Stimulated activated CD8-positive, alpha-beta memory T cell treated with anti-CD3 and anti-CD28 coated beads, Interleukin-12 subunit alpha, Interleukin-12 subunit beta, amount 100 ng/mL, for 24 hours (primary cell): ENCODE measurements around the gene PEPD.
"Not testable (repeated sequence)": the region's sequence is repeated elsewhere in the genome, so short reads cannot be mapped to it uniquely, and the experiment has no call there.

Experiments used
- DNase-seq: peaks from one replicate; pipeline ENCODE4 v3.0.0-alpha.2; 2020; ENCODE audit errors: extremely low read depth

The PEPD gene

GRCh38 chr19:33521480-33522370 is at the start of gene PEPD:
Gene PEPD, minus strand, starts transcription at chr19:33521791. Its CDS starts 31 bp downstream, at chr19:33521760.
- DNase-seq: peak; percentile 73

GRCh38 chr19:33569821-33570220 is 48.2 kb upstream of the PEPD start:
- DNase-seq: no peak

DNA sequence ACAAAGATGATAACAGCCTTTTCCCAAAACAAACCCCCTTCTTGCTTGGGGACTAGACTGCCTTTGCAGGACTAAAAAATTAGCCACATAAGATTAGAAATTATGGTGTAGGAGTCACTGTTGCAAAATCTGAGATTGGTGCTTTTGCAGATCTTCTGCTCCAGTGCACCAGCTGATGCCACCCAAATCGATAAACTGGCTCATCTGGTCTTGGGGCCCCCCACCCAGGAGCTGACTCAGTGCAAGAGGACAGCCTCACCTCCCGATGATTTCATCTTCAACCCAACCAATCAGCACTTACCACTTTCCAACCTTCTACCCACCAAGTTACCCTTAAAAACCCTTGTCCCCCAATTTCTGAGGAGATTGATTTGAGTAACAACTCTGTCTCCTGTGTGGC is 47.1 kb upstream of the PEPD start:
- no peak for DNase-seq

DNA sequence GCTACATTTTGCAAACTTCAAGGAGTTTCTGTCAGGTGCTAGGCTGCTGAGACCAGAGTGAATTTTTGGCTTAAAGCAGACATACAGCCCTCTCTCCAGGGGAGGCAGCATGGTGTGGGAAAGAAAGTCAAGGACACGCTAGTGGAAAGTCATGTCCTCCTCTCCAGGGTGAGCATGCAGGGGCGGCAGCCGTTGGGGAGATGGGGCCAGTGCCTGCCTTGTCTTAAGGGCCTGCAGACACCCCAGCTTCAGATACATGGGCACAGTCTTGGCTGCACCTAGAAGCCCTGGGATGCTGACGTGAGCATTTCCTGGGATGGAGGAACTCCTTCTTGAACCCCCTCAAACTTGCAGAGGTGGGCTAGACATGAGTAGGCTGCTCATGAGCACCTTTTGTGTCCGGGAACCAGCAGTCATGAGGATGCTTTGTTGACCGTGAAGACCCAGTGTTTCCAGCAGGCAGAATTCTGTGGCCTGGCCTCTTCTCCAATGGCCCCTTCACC is 43.3 kb upstream of the PEPD start:
- DNase-seq: no peak

DNA sequence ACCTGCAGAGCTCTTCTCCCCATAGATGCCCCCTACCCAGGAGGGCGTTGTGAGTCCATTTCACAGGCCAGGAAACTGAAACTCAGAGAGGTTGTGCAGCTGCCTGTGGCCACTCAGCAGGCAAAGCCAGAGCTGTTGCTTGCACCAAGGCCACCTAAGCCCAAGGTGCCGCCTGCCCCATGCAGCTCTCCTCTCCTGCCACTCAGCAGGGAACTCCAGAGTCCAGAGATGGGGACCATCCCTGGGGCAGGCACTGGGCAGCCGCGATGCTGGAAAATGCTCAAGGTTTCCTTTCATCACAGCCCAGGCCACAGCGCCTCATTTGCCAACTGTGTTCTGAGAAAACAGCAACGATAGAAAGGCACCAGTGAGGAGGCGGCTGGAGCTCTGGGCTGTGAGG is 41.0 kb upstream of the PEPD start:
- DNase-seq: no peak

- DNase-seq: not testable (repeated sequence)
Observed at GRCh38 chr19:33561666-33562065, 40.1 kb upstream of the PEPD start.

GRCh38 chr19:33561261-33561660 is 39.7 kb upstream of the PEPD start:
- DNase-seq: no peak

DNA sequence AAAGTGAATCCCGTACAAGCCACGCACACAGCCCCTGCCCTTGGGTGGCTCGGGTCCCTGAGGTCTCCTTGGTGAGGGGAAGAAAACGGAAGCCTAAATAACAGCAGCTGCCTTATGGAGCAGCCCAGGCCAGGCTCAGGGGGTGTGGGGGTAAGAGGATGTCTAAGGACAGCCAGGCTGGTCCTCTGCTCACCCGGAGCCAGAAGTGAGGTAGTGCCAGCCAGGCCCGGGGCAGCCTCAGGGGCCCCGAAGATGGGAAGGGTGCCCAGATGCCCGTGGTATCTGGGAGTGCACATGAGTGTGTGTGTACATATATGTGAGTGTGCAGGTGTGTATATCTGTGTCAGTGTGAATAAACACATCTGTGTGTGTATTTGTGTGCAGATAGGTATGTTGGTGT is 38.4 kb upstream of the PEPD start:
- DNase-seq: no peak

GRCh38 chr19:33558856-33559255 is 37.3 kb upstream of the PEPD start:
- no peak for DNase-seq

DNA sequence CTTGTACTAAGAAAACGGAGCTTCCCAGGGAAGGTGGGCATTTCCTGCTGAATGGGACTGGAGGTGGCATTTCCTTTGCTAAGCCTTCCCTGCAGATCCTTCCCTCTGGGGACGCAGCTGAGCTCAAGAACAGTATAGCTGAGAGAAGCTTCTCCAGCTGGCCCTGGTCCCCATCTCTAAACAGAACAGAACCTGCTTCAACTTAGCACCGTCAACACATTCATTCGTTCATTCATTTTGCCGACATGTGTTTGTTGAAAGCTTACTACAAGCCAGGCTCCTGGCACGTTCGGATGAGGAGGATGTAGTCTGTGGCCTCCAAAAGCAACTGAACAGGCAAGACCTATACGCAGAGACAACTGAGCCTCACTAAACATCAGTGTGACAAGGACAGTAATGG is 36.6 kb upstream of the PEPD start:
- no peak for DNase-seq

- no peak for DNase-seq
Observed at GRCh38 chr19:33557720-33558119, 36.1 kb upstream of the PEPD start.

GRCh38 chr19:33557196-33557595 is 35.6 kb upstream of the PEPD start:
- DNase-seq: no peak

- DNase-seq: no peak
Observed at GRCh38 chr19:33556261-33556660, 34.7 kb upstream of the PEPD start.

- not testable (repeated sequence) for DNase-seq
Observed at GRCh38 chr19:33555726-33556125, 34.1 kb upstream of the PEPD start.

DNA sequence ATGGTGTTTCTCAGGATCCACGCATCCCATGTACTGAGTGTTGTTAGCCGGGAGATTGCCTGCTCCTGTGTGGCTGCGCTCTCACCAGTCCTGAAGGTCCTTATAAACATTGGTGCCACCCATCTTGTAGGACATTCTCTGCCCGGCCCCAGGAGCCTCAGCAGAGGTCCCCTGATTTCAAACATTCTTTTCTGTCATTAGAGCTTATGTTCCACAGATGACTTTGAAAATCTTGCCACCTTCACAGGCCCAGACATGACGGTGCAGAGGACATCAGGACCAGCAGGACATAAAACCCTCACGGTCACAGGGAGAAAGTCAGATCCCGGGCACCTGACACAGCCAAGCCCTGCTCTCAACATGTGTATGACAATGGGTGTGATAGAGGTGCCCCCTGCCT is 33.2 kb upstream of the PEPD start:
- no peak for DNase-seq

GRCh38 chr19:33554391-33554790 is 32.8 kb upstream of the PEPD start:
- no peak for DNase-seq

GRCh38 chr19:33553530-33554310 is 32.1 kb upstream of the PEPD start:
- no peak for DNase-seq

DNA sequence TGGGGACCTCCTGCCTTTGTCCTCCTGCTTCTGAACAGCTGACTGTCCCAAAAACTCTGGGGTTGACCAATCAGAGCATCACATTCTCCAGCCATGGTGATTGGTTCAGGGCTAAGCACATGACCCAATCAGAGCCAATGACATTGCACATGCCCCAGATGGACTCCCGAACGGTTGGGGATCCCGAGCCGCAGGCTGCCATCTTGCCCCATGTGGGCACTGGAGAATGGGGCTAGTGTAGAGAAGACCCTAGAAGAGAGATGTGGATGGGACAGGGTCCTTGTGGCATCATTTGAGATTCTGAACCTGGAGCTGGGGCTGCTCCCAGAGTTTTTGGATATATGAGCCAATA is 31.3 kb upstream of the PEPD start:
- DNase-seq: no peak

- no peak for DNase-seq
Observed at GRCh38 chr19:33552191-33552927, 30.8 kb upstream of the PEPD start.

DNA sequence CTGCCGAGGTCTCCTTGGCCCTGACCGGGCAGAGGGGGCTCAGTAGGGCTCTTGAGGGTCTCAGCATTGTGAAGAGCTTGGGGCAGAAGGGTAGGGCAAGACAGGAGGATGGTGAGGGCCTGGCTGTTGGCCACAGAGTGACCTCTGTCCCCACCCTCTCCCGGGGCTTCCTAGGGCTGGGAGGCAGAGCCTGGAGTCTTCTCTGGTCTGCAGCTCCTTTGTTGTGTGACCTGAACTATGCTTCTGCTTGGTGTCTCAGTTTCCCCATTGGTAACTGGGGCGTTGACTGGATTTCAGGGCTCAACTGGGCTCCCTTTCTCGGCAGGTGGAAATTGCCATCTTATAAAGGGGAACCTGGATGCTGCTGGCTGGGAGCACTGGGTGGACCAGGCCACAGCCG is 30.1 kb upstream of the PEPD start:
- DNase-seq: no peak

GRCh38 chr19:33550768-33551167 is 29.2 kb upstream of the PEPD start:
- DNase-seq: no peak

DNA sequence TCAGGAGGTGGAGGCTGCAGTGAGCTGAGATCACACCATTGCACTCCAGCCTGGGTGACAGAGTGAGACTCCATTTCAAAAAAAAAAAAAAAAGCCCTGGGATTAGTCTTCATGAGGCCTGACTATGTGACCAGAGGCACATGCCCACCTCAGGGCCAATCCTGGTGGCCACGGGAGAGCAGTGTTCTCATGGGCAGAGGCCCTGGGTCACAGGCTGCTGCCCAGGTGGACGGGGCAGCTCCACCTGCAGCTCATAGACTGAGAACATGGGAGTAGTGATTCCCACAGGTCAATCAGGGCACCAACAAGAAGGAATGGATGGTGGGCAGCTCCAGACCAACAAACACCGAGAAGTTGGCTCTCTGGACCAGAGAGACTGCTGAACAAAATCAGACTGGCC is 26.1 kb upstream of the PEPD start:
- no peak for DNase-seq
